HepG2 (cell line): ENCODE results near the gene ANKRD39. TPM values are rescaled to one million over a fixed set of nuclear protein-coding genes. Genes with fewer than 3 reads are reported as not detected.

Experiments
- GLMP ChIP-seq: sonication (generic); formaldehyde crosslinking; IDR thresholded peaks from 2 replicates; pipeline ENCODE4 v1.9.0; 2021; ENCODE audit warnings: missing genetic modification reagents, mild to moderate bottlenecking, borderline replicate concordance
- KMT2B ChIP-seq: IDR thresholded peaks from 2 replicates; pipeline ENCODE4 v1.6.1; 2016; ENCODE audit warnings: missing genetic modification reagents, missing compliant biosample characterization
- MBD4 ChIP-seq: IDR thresholded peaks from 2 replicates; pipeline ENCODE4 v1.6.1; 2012; ENCODE audit warnings: low read length, inconsistent platforms, borderline replicate concordance
- NBN ChIP-seq: fragments of 450-650 bp; conservative IDR thresholded peaks from 2 replicates; pipeline ENCODE4 v1.6.1; 2017
- PAXIP1 ChIP-seq: sonication (generic); formaldehyde crosslinking; conservative IDR thresholded peaks from 2 replicates; pipeline ENCODE4 v1.4.0; 2020; ENCODE audit warnings: mild to moderate bottlenecking, missing genetic modification reagents, moderate library complexity
- TBP ChIP-seq: sonication (generic); formaldehyde crosslinking; IDR thresholded peaks from 2 replicates; pipeline ENCODE4 v1.5.0; 2020; ENCODE audit warnings: missing genetic modification reagents
- ZNF124 ChIP-seq: sonication (generic); formaldehyde crosslinking; IDR thresholded peaks from 2 replicates; pipeline ENCODE4 v1.4.0; 2020; ENCODE audit warnings: missing genetic modification reagents
- ZNF761 ChIP-seq: sonication (generic); formaldehyde crosslinking; conservative IDR thresholded peaks from 2 replicates; pipeline ENCODE4 v1.4.0; 2020; ENCODE audit warnings: mild to moderate bottlenecking, missing genetic modification reagents
- polyA plus RNA-seq, 8 experiments: library from polyadenylated mRNA; depleted of rRNA in 3 of 8; stranded (reverse) in 7 of 8; unstranded in 1 of 8; fragments of >200 nt; fragmentation: Illumina TruSeq in 4 of 8; extraction: Trizol in 4 of 8; gene quantifications; 2 replicates each; pipeline versions ENCODE4 v1.2.1 to v1.2.3, GENCODE V29; 2011 to 2016; ENCODE audit warnings: low read depth in 4 of 8, missing spikeins in 1 of 8, mixed read lengths in 1 of 8; ENCODE audit not compliant: insufficient read depth in 1 of 8
- total RNA-seq, 5 experiments: library from RNA; depleted of rRNA; stranded (reverse); fragments of >200 nt; fragmentation: Illumina TruSeq; extraction: Trizol; gene quantifications; 2 replicates each; pipeline ENCODE4 v1.2.3, GENCODE V29; 2016; ENCODE audit warnings: low read depth in 1 of 5
- TF ChIP-seq, protein P1 (sequence below): sonication (generic); formaldehyde crosslinking; IDR thresholded peaks from 2 replicates; pipeline ENCODE4 v1.4.0; 2020; ENCODE audit warnings: missing genetic modification reagents
- TF ChIP-seq, protein P2 (sequence below): sonication (generic); formaldehyde crosslinking; IDR thresholded peaks from 2 replicates; pipeline ENCODE4 v1.5.0; 2020; ENCODE audit warnings: mild to moderate bottlenecking, missing genetic modification reagents, borderline replicate concordance
- TF ChIP-seq, protein P3 (sequence below): sonication (generic); formaldehyde crosslinking; IDR thresholded peaks from 2 replicates; pipeline ENCODE4 v1.4.0; 2020; ENCODE audit warnings: missing genetic modification reagents, mild to moderate bottlenecking, borderline replicate concordance

ANKRD39 gene
- total and polyA plus RNA-seq, 2 of the 13 experiments (the other 11 are each of a cell fraction or from before 2014, with no cell fraction given), result 23.2 to 24.8 TPM

DNA sequence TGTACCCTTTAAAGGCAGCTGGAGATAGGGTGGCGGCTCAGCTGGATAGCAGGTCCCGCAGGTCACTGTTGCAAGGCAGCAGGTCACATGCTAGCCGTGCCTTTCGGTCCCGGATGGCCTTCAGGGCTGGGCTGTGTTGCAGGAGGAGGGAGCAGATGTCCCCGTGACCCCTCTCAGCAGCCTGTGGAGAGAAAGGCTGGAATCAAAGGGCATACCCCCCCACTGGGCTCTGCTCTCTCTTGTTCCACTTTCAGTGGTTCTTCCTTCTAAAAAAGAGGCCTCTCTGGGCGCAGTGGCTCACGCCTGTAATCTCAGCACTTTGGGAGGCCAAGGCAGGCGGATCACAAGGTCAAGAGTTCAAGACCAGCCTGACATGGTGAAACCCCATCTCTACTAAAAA, 9.6 kb downstream of the ANKRD39 start (continued):
- TF ChIP-seq, protein P1, sequence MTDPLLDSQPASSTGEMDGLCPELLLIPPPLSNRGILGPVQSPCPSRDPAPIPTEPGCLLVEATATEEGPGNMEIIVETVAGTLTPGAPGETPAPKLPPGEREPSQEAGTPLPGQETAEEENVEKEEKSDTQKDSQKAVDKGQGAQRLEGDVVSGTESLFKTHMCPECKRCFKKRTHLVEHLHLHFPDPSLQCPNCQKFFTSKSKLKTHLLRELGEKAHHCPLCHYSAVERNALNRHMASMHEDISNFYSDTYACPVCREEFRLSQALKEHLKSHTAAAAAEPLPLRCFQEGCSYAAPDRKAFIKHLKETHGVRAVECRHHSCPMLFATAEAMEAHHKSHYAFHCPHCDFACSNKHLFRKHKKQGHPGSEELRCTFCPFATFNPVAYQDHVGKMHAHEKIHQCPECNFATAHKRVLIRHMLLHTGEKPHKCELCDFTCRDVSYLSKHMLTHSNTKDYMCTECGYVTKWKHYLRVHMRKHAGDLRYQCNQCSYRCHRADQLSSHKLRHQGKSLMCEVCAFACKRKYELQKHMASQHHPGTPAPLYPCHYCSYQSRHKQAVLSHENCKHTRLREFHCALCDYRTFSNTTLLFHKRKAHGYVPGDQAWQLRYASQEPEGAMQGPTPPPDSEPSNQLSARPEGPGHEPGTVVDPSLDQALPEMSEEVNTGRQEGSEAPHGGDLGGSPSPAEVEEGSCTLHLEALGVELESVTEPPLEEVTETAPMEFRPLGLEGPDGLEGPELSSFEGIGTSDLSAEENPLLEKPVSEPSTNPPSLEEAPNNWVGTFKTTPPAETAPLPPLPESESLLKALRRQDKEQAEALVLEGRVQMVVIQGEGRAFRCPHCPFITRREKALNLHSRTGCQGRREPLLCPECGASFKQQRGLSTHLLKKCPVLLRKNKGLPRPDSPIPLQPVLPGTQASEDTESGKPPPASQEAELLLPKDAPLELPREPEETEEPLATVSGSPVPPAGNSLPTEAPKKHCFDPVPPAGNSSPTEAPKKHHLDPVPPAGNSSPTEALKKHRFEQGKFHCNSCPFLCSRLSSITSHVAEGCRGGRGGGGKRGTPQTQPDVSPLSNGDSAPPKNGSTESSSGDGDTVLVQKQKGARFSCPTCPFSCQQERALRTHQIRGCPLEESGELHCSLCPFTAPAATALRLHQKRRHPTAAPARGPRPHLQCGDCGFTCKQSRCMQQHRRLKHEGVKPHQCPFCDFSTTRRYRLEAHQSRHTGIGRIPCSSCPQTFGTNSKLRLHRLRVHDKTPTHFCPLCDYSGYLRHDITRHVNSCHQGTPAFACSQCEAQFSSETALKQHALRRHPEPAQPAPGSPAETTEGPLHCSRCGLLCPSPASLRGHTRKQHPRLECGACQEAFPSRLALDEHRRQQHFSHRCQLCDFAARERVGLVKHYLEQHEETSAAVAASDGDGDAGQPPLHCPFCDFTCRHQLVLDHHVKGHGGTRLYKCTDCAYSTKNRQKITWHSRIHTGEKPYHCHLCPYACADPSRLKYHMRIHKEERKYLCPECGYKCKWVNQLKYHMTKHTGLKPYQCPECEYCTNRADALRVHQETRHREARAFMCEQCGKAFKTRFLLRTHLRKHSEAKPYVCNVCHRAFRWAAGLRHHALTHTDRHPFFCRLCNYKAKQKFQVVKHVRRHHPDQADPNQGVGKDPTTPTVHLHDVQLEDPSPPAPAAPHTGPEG, result no peak
- TF ChIP-seq PAXIP1 (CRISPR knock-in tag), result peak; percentile 39
- TF ChIP-seq, protein P2, sequence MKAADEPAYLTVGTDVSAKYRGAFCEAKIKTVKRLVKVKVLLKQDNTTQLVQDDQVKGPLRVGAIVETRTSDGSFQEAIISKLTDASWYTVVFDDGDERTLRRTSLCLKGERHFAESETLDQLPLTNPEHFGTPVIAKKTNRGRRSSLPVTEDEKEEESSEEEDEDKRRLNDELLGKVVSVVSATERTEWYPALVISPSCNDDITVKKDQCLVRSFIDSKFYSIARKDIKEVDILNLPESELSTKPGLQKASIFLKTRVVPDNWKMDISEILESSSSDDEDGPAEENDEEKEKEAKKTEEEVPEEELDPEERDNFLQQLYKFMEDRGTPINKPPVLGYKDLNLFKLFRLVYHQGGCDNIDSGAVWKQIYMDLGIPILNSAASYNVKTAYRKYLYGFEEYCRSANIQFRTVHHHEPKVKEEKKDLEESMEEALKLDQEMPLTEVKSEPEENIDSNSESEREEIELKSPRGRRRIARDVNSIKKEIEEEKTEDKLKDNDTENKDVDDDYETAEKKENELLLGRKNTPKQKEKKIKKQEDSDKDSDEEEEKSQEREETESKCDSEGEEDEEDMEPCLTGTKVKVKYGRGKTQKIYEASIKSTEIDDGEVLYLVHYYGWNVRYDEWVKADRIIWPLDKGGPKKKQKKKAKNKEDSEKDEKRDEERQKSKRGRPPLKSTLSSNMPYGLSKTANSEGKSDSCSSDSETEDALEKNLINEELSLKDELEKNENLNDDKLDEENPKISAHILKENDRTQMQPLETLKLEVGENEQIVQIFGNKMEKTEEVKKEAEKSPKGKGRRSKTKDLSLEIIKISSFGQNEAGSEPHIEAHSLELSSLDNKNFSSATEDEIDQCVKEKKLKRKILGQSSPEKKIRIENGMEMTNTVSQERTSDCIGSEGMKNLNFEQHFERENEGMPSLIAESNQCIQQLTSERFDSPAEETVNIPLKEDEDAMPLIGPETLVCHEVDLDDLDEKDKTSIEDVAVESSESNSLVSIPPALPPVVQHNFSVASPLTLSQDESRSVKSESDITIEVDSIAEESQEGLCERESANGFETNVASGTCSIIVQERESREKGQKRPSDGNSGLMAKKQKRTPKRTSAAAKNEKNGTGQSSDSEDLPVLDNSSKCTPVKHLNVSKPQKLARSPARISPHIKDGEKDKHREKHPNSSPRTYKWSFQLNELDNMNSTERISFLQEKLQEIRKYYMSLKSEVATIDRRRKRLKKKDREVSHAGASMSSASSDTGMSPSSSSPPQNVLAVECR (CRISPR knock-in tag), result peak; percentile 59; the same call in 1 of the 2 replicates
- no peak for TF ChIP-seq ZNF761 (CRISPR knock-in tag)
- no peak for TF ChIP-seq GLMP
- no peak for TF ChIP-seq ZNF124 (CRISPR knock-in tag)
- no peak for TF ChIP-seq TBP (CRISPR knock-in tag)
- TF ChIP-seq MBD4, result no peak
- TF ChIP-seq KMT2B (CRISPR knock-in tag), result no peak
- no peak for TF ChIP-seq NBN
- TF ChIP-seq, protein P3, sequence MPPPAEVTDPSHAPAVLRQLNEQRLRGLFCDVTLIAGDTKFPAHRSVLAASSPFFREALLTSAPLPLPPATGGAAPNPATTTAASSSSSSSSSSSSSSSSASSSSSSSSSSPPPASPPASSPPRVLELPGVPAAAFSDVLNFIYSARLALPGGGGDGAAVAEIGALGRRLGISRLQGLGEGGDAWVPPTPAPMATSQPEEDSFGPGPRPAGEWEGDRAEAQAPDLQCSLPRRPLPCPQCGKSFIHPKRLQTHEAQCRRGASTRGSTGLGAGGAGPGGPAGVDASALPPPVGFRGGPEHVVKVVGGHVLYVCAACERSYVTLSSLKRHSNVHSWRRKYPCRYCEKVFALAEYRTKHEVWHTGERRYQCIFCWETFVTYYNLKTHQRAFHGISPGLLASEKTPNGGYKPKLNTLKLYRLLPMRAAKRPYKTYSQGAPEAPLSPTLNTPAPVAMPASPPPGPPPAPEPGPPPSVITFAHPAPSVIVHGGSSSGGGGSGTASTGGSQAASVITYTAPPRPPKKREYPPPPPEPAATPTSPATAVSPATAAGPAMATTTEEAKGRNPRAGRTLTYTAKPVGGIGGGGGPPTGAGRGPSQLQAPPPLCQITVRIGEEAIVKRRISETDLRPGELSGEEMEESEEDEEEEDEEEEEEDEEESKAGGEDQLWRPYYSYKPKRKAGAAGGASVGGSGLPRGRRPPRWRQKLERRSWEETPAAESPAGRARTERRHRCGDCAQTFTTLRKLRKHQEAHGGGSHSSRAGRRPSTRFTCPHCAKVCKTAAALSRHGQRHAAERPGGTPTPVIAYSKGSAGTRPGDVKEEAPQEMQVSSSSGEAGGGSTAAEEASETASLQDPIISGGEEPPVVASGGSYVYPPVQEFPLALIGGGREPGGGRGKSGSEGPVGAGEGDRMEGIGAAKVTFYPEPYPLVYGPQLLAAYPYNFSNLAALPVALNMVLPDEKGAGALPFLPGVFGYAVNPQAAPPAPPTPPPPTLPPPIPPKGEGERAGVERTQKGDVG, result 0 out of 2 replicates have a peak, but pooled peaks have one; percentile 16
